DND-41 (cell line): ENCODE measurements around the gene SYCP2L.
"Not testable (repeated sequence)": the region's sequence is repeated elsewhere in the genome, so short reads cannot be mapped to it uniquely, and the experiment has no call there.

Experiments used
- CTCF ChIP-seq: IDR thresholded peaks from 2 replicates; pipeline ENCODE4 v1.5.1; 2012; ENCODE audit warnings: borderline replicate concordance, low read length, moderate library complexity, mild to moderate bottlenecking; ENCODE audit not compliant: poor library complexity, severe bottlenecking; ENCODE audit errors: extremely low read depth
- EZH2 ChIP-seq: IDR thresholded peaks from 3 replicates; pipeline ENCODE4 v1.6.1; 2012; ENCODE audit warnings: borderline replicate concordance, low read depth, mild to moderate bottlenecking, moderate library complexity, low read length, inconsistent platforms; ENCODE audit not compliant: severe bottlenecking

- not testable (repeated sequence) for TF ChIP-seq CTCF, EZH2
Measured at GRCh38 chr6:10886365-10886690, 524 bp upstream of the SYCP2L start.
